Uterus (tissue), 4 donors: Measurements from ENCODE around the gene TMOD3. TPM values are rescaled to one million over a fixed set of nuclear protein-coding genes. Genes with fewer than 3 reads are reported as not detected.

Experiments
- DNase-seq, 2 donors: peaks; one replicate each; pipeline ENCODE4 v3.0.0-alpha.2; 2019 to 2020
- H3K27ac ChIP-seq, 2 donors: fragments of 200-600 bp; sonication (generic); 1 replicate in 1 of 2; 2 replicates in 1 of 2; pipeline ENCODE4 v1.5.1; 2016 to 2018
- H3K27me3 ChIP-seq, 2 donors: fragments of 200-600 bp; sonication (generic); one replicate each; pipeline ENCODE4 v1.5.1; 2018 to 2019; ENCODE audit warnings: control low read depth in 1 of 2
- H3K36me3 ChIP-seq, 2 donors: fragments of 200-600 bp; sonication (generic); one replicate each; pipeline ENCODE4 v1.5.1; 2019; ENCODE audit warnings: control low read depth in 1 of 2
- H3K4me1 ChIP-seq, 2 donors: fragments of 200-600 bp; sonication (generic); one replicate each; pipeline ENCODE4 v1.5.1; 2018 to 2019; ENCODE audit warnings: control low read depth in 1 of 2
- H3K4me3 ChIP-seq, 2 donors: fragments of 200-600 bp; sonication (generic); 1 replicate in 1 of 2; 2 replicates in 1 of 2; pipeline ENCODE4 v1.5.1; 2018 to 2019; ENCODE audit warnings: mild to moderate bottlenecking in 1 of 2
- H3K9me3 ChIP-seq, 2 donors: fragments of 200-600 bp; sonication (generic); one replicate each; pipeline ENCODE4 v1.5.1; 2019; ENCODE audit warnings: control low read depth in 1 of 2
- POLR2A ChIP-seq, 2 donors: fragments of 450-650 bp; IDR thresholded peaks; one replicate each; pipeline ENCODE4 v1.6.1; 2016; ENCODE audit warnings: antibody characterized with exemption in 2 of 2, mild to moderate bottlenecking in 1 of 2, moderate library complexity in 1 of 2
- intact Hi-C: fragments of 100-400 bp; cut with DNase I; formaldehyde crosslinking; loops from one replicate; pipeline ENCODE4 v1.15.1; 2023; ENCODE audit warnings: low total_unique reads
- total RNA-seq, 4 donors: library from RNA; depleted of rRNA in 3 of 4; stranded (reverse); fragments of >200 nt in 3 of 4; gene quantifications; one replicate each; pipeline versions ENCODE4 v1.1.0 to v1.2.4, GENCODE V29; 2014 to 2023
- TF ChIP-seq, protein P1 (sequence below), 4 experiments: fragments of 200-600 bp in 2 of 4; fragments of 450-650 bp in 2 of 4; sonication (generic) in 2 of 4; IDR thresholded peaks; one replicate each; pipeline ENCODE4 v1.5.1; 2016 to 2019; ENCODE audit warnings: antibody characterized with exemption in 4 of 4, mild to moderate bottlenecking in 2 of 4, moderate library complexity in 1 of 4
- donor health status: DM: yes; HTN: yes; CAD: no.

TMOD3 gene
- total RNA-seq, 4 donors from 2014 or later: 10.5 to 49.6 (median 37.1) TPM

DNA sequence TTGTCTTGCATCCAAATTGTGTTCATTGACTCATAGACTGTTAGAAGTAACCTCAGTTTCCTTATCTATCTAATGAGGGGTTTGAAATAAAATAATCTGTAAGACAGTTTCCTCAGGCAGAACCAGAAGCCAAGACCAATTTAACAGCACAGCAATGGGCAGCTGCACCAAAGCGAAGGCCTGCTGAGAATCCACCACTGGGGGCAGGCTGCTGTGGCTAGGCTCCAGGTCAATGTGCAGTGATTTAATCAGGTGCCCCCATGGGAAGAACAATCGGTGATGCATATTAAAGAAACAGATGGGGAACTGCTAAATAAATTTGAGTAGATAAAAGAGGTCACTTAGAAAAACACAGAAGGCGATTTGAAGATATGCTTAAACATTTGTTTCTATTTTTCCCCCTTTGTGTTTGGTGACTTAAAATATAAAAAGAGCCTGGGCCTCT, 28.0 kb upstream of the TMOD3 start:
- H3K9me3 ChIP-seq: no peaks in the 10 kb centered on the region
- H3K4me3 ChIP-seq: no peak overlapping the region
- DNase-seq: no peak
- H3K4me1 ChIP-seq: no peaks in the 10 kb centered on the region
- H3K36me3 ChIP-seq: no peaks in the 10 kb centered on the region
- intact Hi-C loops: no loop called here
- H3K27me3 ChIP-seq: no peaks in the 10 kb centered on the region
- TF ChIP-seq, protein P1, sequence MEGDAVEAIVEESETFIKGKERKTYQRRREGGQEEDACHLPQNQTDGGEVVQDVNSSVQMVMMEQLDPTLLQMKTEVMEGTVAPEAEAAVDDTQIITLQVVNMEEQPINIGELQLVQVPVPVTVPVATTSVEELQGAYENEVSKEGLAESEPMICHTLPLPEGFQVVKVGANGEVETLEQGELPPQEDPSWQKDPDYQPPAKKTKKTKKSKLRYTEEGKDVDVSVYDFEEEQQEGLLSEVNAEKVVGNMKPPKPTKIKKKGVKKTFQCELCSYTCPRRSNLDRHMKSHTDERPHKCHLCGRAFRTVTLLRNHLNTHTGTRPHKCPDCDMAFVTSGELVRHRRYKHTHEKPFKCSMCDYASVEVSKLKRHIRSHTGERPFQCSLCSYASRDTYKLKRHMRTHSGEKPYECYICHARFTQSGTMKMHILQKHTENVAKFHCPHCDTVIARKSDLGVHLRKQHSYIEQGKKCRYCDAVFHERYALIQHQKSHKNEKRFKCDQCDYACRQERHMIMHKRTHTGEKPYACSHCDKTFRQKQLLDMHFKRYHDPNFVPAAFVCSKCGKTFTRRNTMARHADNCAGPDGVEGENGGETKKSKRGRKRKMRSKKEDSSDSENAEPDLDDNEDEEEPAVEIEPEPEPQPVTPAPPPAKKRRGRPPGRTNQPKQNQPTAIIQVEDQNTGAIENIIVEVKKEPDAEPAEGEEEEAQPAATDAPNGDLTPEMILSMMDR (IDR thresholded peaks at IDR 0.05): peak in 1 of 4 experiments; percentile 15
- TF ChIP-seq POLR2A (IDR thresholded peaks at IDR 0.05): no peak
- no peak overlapping the region for H3K27ac ChIP-seq

DNA sequence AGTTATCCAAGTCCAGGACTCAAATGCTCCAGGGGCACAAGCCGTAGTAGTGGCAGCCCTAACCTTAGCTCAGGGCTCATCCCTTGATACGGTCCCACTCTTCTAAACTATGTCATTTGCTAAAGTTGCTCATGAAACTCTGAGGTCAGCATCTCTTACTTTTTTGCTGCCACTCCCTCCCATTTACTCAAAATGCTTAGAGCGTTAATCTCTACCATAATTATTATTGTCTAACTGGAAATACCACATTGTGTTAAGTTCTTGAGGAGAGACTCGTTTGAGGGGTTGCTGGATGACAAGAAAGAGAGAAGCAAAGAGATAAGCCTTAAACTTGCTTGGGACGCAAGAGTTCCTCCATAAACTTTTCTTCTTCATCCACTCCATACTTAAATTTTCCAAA, 26.9 kb upstream of the TMOD3 start:
- intact Hi-C loops: no loop called here
- DNase-seq: no peak
- H3K27ac ChIP-seq: no peak overlapping the region
- no peak for TF ChIP-seq POLR2A (IDR thresholded peaks at IDR 0.05)
- TF ChIP-seq, protein P1 (IDR thresholded peaks at IDR 0.05): no peak
- H3K36me3 ChIP-seq: no peaks in the 10 kb centered on the region
- H3K4me3 ChIP-seq: no peak overlapping the region
- H3K27me3 ChIP-seq: no peaks in the 10 kb centered on the region
- no peaks in the 10 kb centered on the region for H3K4me1 ChIP-seq
- H3K9me3 ChIP-seq: no peaks in the 10 kb centered on the region

DNA sequence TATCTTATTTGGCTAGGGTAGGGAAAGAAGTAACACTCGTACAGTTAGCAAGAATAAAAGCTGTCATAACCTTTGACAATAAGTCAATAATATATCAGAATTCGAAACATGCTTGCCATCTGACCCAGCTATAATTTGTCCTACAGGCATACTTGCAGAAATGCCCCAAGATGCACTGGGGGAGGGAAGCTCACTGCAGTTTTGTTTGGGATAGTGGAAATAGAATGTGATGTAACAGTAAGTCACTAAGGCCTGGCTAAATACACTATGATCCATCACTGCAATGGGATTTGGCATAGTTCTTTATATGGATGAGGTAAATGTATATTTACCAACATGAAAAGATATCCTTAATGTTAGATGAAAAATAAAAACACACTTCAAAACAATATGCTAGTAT, 25.5 kb upstream of the TMOD3 start:
- no peak for TF ChIP-seq POLR2A (IDR thresholded peaks at IDR 0.05)
- TF ChIP-seq, protein P1 (IDR thresholded peaks at IDR 0.05): no peak
- H3K9me3 ChIP-seq: no peaks in the 10 kb centered on the region
- no peaks in the 10 kb centered on the region for H3K36me3 ChIP-seq
- DNase-seq: no peak
- H3K27ac ChIP-seq: no peak overlapping the region
- no peak overlapping the region for H3K4me3 ChIP-seq
- intact Hi-C loops: no loop called here
- no peaks in the 10 kb centered on the region for H3K4me1 ChIP-seq
- no peaks in the 10 kb centered on the region for H3K27me3 ChIP-seq

DNA sequence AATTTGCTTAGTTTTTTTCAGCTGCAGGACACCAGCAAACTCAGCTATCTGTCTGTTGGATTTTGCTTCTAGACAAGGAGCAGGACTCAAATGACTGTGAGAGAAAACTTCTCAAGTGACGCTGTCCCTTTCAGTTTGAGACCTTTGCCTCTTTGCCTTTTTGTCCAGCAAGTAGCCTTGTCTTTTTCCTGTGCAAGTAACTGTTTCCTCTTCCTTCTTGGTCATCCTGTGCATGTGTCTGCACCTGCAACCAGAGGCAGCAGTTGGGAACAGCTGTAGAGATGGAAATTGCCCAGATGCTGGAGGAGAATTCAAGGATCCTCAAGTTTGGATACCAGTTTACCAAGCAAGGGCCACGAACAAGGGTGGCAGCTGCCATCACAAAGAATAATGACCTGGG, 23.3 kb upstream of the TMOD3 start:
- Histone ChIP-seq H3K9me3 (no peaks in the 10 kb centered on the region), H3K27ac (no peak overlapping the region), H3K4me1 (no peaks in the 10 kb centered on the region), H3K27me3 (no peaks in the 10 kb centered on the region), H3K4me3 (no peak overlapping the region), H3K36me3 (no peaks in the 10 kb centered on the region)
- TF ChIP-seq POLR2A (IDR thresholded peaks at IDR 0.05): no peak
- TF ChIP-seq, protein P1 (IDR thresholded peaks at IDR 0.05): no peak
- no peak for DNase-seq
- intact Hi-C loops: no loop called here

DNA sequence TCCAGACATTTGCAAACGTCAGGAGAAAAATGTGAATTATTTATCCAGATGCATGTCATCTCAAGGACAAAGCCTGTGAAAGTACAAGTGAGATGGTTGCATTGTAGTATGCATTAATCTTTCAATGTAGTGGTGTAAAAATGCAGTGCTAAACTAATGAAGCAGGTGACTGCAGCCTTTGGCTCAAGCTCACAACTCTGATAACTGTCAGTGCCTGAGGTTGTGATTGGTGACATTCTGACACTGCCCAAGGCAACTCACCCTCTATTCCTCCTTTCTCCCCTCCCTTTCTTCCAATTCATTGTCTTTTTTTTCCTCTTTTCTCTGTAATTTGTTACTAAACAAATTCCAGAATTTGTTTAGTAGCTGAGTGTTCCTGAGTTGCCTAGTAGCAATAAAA, 20.0 kb upstream of the TMOD3 start:
- TF ChIP-seq POLR2A (IDR thresholded peaks at IDR 0.05): no peak
- TF ChIP-seq, protein P1 (IDR thresholded peaks at IDR 0.05): no peak
- Histone ChIP-seq H3K4me3 (no peak overlapping the region), H3K4me1 (no peaks in the 10 kb centered on the region), H3K27ac (no peak overlapping the region), H3K9me3 (no peaks in the 10 kb centered on the region), H3K27me3 (no peaks in the 10 kb centered on the region), H3K36me3 (no peaks in the 10 kb centered on the region)
- DNase-seq: no peak
- intact Hi-C loops: no loop called here
